Measurements from ENCODE around the gene KREMEN1.

GRCh38 chr22:29158546-29158945 is 85.7 kb downstream of the KREMEN1 start:
- no peak for TF ChIP-seq EZH2 (IDR thresholded peaks at IDR 0.05)
- TF ChIP-seq CTCF (IDR thresholded peaks at IDR 0.05), result no peak

Measured in neural progenitor cell (in vitro differentiated cells).